Lung (tissue), 12 donors: ENCODE results near the gene CD302. TPM values are rescaled to one million over a fixed set of nuclear protein-coding genes. Genes with fewer than 3 reads are reported as not detected.
A peak's percentile ranks its signal among the peaks of the same experiment; 100 is the strongest.

Experiments
- ATAC-seq: fragments of 200-7000 bp; cut with Tn5 transposase; one replicate; pipeline ENCODE4 v1.9.1; 2020; ENCODE audit warnings: moderate number of reproducible peaks; ENCODE audit not compliant: insufficient read depth, low FRiP score
- DNase-seq, 3 donors: peaks; one replicate each; pipeline ENCODE4 v3.0.0-alpha.2; 2013 to 2017
- H3K27ac ChIP-seq, 2 donors: one replicate each; pipeline ENCODE4 v1.5.1; 2013; ENCODE audit warnings: mild to moderate bottlenecking in 2 of 2, moderate library complexity in 2 of 2, control low read depth in 1 of 2, inconsistent platforms in 1 of 2, low read depth in 1 of 2, low read length in 1 of 2
- H3K27me3 ChIP-seq, 3 donors: one replicate each; pipeline ENCODE4 v1.5.1; 2013; ENCODE audit warnings: low read length in 2 of 3; ENCODE audit not compliant: control insufficient read depth in 3 of 3, insufficient read depth in 3 of 3
- H3K36me3 ChIP-seq, 4 donors: one replicate each; pipeline ENCODE4 v1.5.1; 2013; ENCODE audit warnings: low read length in 4 of 4, mild to moderate bottlenecking in 1 of 4, moderate library complexity in 1 of 4; ENCODE audit not compliant: control insufficient read depth in 4 of 4, insufficient read depth in 4 of 4
- H3K4me1 ChIP-seq, 5 donors: one replicate each; pipeline ENCODE4 v1.5.1; 2013; ENCODE audit warnings: low read length in 5 of 5, mild to moderate bottlenecking in 2 of 5, moderate library complexity in 1 of 5; ENCODE audit not compliant: control insufficient read depth in 5 of 5, insufficient read depth in 5 of 5
- H3K4me3 ChIP-seq: one replicate; pipeline ENCODE4 v1.5.1; 2013; ENCODE audit warnings: mild to moderate bottlenecking, control low read depth, moderate library complexity
- H3K9ac ChIP-seq, 2 donors: one replicate each; pipeline ENCODE4 v1.5.1; 2013; ENCODE audit warnings: low read length in 2 of 2, control low read depth in 1 of 2; ENCODE audit not compliant: insufficient read depth in 1 of 2
- H3K9me3 ChIP-seq, 4 donors: one replicate each; pipeline ENCODE4 v1.5.1; 2013; ENCODE audit warnings: low read length in 3 of 4, mild to moderate bottlenecking in 1 of 4, moderate library complexity in 1 of 4; ENCODE audit not compliant: control insufficient read depth in 4 of 4, insufficient read depth in 3 of 4
- WGBS, 2 donors: extraction: QIAGEN DNeasy Blood & Tissue Kit; methylation state at CpG; one replicate each; pipeline ENCODE4 v1.1.7; 2013; 5-methylcytosine and 5-hydroxymethylcytosine counted together
- polyA plus RNA-seq, 2 donors: library from polyadenylated mRNA; stranded (reverse); fragments of 200-250 nt; gene quantifications; one replicate each; pipeline ENCODE4 v1.2.1, GENCODE V29; 2013
- total RNA-seq, 2 donors: library from RNA; depleted of rRNA in 1 of 2; stranded (reverse); fragments of >200 nt in 1 of 2; gene quantifications; one replicate each; pipeline ENCODE4 v1.2.1, GENCODE V29; 2014 to 2021
- TF ChIP-seq, protein P1 (sequence below): IDR thresholded peaks from 2 replicates; pipeline ENCODE4 v1.5.1; 2012; ENCODE audit warnings: mild to moderate bottlenecking; ENCODE audit errors: control extremely low read depth, extremely low read depth
- donor health status: control.
- donor health status: control.
- donor health status: Bipolar disorder and iron deficiency.
- donor health status: healthy.
- donor health status: DM: yes; HTN: yes; CAD: no.

Gene CD302
- total and polyA plus RNA-seq, 4 donors, result 23.4 to 89.8 (median 43.2) TPM

DNA sequence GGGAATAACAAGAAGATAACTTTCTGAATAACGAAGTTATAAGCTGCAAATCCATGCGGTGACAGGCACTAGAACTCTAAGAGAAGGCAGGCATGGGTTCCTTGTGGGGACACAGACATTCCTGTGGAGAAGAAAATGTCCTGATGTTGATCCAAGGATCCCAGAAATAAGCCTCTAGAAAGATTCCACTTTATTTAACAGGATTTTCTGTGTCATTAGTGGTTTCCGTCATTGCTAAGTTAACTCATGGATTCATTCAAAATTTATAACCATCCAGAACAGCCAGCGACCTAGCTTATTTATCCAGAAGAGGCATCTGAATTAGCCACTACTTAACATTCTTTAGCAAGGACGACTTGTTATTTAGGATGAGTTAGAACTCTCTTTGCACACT is 10.0 kb upstream of the CD302 start:
- 90% methylated on average over 5 of the region's 5 CpGs for WGBS, 2 donors
- peaks cover 0 to 4% (median 0%) of the 10 kb centered on the region in 5 donors for H3K4me1 ChIP-seq
- no peak for ATAC-seq
- H3K27ac ChIP-seq, result no peak overlapping the region
- H3K9ac ChIP-seq, result no peak overlapping the region
- no peak overlapping the region for H3K4me3 ChIP-seq
- H3K27me3 ChIP-seq, result no peaks in the 10 kb centered on the region
- no peaks in the 10 kb centered on the region for H3K9me3 ChIP-seq
- TF ChIP-seq, protein P1, sequence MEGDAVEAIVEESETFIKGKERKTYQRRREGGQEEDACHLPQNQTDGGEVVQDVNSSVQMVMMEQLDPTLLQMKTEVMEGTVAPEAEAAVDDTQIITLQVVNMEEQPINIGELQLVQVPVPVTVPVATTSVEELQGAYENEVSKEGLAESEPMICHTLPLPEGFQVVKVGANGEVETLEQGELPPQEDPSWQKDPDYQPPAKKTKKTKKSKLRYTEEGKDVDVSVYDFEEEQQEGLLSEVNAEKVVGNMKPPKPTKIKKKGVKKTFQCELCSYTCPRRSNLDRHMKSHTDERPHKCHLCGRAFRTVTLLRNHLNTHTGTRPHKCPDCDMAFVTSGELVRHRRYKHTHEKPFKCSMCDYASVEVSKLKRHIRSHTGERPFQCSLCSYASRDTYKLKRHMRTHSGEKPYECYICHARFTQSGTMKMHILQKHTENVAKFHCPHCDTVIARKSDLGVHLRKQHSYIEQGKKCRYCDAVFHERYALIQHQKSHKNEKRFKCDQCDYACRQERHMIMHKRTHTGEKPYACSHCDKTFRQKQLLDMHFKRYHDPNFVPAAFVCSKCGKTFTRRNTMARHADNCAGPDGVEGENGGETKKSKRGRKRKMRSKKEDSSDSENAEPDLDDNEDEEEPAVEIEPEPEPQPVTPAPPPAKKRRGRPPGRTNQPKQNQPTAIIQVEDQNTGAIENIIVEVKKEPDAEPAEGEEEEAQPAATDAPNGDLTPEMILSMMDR, result no peak
- no peak for DNase-seq
- no peaks in the 10 kb centered on the region for H3K36me3 ChIP-seq

DNA sequence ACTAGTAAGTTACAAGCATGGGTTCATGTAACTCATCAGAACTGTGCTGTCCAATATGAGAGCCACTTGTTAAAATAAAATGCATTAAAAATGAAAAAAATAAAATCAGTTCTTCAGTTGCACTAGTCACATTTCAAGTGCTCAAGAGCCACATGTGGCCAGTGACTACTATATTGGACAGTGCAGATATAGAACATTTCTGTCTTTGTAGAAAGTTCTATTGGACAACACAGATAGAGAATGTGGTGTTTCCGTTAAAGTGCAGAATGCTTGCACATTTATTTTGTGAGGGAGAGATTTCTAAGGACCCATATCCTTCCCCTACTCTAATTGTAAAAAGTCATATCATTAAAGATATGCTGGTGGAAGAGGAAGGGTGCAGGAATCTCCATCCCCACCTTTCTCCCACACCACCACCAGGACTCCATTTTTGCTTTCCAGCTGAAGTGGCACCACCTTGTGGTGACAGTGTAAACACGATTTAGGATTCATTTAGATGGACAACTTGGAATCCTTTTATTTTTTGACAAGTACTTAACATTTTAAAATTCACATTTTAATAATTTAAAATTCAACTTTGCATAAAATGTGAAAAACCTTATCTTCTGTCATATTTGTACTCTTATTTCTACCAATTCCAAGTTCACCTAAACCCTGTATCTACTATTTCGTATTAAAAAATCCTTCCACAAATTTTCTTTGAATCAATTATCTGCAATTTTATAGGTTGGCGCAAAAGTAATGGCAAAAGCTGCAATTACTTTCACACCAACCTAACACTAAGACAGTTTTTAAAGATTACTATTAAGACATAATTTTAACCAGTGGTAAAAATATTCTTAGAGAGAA is 9.4 kb upstream of the CD302 start:
- DNase-seq, result peak; percentile 30 to 52 (median 50)
- ATAC-seq, result no peak
- H3K4me1 ChIP-seq, result peaks cover 0 to 4% (median 0%) of the 10 kb centered on the region in 5 donors
- no peaks in the 10 kb centered on the region for H3K9me3 ChIP-seq
- TF ChIP-seq, protein P1, result peak; percentile 63
- no peaks in the 10 kb centered on the region for H3K36me3 ChIP-seq
- 72 to 74% methylated on average over 4 of the region's 4 CpGs for WGBS, 2 donors
- H3K9ac ChIP-seq, result no peak overlapping the region
- H3K4me3 ChIP-seq, result no peak overlapping the region
- no peaks in the 10 kb centered on the region for H3K27me3 ChIP-seq
- H3K27ac ChIP-seq, result no peak overlapping the region

DNA sequence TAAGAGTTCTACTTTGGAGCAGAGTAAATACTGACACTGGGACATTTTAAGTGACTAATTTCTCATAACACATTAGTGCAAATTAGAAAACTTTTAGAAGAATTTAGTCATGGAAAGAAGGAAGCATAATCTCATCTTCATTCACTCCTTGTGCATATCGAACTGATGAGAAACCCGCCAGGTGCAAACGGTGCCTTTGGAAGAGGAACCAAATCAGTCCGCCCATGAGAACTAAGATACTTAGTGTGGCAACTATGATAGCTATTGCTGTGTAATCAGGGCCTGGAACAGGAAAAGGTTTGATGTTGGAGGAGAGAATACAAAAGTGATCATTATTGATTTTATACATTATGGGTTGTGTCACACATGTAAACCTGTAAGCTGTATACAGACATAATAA is 6.9 kb upstream of the CD302 start:
- Histone ChIP-seq H3K36me3 (no peaks in the 10 kb centered on the region), H3K27me3 (no peaks in the 10 kb centered on the region), H3K9ac (no peak overlapping the region), H3K4me1 (no peaks in the 10 kb centered on the region), H3K9me3 (no peaks in the 10 kb centered on the region), H3K4me3 (no peak overlapping the region), H3K27ac (no peak overlapping the region)
- DNase-seq (no peak), ATAC-seq (no peak)
- TF ChIP-seq, protein P1, result no peak
- WGBS, 2 donors, result 63 to 79% methylated on average over 4 of the region's 4 CpGs
